Erythroblast (primary cell): Measurements from ENCODE around the gene MRPL44.

Source experiments
- GATA1 ChIP-seq: IDR thresholded peaks from 2 replicates; pipeline ENCODE4 v1.6.1; 2011; ENCODE audit warnings: low read depth, mild to moderate bottlenecking, control low read depth, low read length, moderate library complexity
- POLR2A ChIP-seq: IDR thresholded peaks from 2 replicates; pipeline ENCODE4 v1.6.1; 2011; ENCODE audit warnings: mild to moderate bottlenecking, low read length

DNA sequence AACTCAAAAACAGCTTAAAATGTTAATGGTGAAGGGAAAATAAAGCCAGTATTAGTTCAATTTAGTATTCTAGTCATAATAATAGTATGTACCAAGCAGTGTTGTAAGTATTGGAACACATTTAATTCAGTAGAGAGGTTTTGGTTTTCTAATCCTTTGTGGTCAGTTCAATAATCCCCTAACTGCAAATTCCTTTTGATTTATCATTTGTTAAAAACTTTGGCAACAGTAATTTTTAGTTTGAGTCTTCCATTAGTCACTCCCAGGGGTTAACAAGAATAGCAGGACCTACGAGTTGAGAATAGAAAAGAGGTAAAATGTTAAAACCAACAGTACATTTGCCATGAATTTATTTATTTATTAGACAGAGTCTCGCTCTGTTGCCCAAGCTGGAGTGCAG, 10.7 kb downstream of the MRPL44 start:
- TF ChIP-seq POLR2A (no peak), GATA1 (no peak)
